ENCODE results near the gene KCNF1.

Gene KCNF1

DNA sequence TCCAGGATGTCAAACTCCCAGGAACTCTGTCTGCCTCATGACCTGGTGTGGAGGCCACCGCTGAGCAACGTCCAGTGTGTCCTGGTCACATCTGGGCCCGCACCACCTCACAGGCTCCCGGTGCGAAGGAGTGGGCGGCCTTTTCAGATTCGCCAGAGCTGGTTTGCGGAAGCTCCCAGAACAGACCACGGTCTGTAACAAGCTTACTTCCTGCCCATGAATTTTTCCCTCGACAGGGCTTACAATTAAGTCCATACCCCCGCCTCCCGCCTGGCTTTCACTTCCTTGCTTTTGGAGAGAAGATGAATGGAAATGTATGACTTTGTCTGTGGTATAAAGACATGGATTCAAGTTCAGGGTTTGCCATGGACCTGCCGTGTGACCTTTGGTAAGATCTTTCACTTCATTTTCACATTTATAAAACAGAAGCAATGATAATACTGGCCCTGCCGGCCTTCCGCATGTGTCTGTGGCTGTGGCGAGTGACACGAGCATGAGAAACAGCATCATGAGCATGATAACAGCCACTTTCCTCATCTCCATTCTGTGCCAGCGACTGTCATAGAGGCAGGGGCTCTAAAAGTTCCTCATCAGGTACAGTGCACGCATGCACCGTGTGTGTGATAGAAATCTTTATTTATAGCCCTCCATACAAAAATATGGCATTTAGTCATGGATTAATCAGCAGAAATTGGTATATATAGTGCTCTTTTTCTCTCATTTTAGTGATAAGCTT, 31.0 kb upstream of the KCNF1 start:
- DNase-seq, result no peak

DNA sequence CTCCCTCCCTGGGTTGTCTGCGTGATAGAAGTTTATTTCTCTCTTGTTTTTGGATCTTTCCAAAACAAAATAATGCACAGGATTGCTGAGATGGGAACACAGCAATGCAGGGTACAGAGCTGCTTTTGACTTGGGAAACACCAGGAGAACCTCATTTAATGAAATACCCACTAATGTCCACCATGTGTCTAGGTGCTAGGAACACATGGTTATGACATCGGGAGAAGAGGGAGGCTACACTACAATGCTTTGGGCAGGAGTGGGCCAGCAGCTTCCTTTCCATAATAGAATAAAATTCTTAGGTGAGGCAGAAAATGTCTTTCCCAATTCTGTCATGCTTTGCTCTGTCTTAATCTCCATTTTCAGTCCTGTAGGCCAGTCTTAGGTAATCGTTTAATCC, 29.2 kb upstream of the KCNF1 start:
- no peak for DNase-seq

DNA sequence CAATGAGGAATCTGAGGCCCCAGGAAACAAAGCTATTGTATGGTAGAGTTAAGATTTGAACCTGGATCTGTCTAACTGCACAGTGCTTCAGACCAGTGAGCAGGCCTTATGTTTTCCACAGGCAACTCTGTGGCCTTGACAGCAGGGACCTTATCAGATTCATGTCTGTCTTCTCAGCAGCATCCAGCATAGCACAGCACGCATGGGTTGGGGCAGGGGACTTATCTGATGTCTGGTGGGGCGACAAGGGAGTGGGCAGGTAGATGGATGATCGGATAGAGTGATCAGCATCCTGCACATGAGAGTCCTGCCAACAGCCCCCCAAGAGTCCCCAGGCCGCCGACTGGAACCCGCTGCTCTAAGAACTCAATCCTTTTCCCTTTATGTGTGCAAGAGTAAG, 28.7 kb upstream of the KCNF1 start:
- no peak for DNase-seq

DNA sequence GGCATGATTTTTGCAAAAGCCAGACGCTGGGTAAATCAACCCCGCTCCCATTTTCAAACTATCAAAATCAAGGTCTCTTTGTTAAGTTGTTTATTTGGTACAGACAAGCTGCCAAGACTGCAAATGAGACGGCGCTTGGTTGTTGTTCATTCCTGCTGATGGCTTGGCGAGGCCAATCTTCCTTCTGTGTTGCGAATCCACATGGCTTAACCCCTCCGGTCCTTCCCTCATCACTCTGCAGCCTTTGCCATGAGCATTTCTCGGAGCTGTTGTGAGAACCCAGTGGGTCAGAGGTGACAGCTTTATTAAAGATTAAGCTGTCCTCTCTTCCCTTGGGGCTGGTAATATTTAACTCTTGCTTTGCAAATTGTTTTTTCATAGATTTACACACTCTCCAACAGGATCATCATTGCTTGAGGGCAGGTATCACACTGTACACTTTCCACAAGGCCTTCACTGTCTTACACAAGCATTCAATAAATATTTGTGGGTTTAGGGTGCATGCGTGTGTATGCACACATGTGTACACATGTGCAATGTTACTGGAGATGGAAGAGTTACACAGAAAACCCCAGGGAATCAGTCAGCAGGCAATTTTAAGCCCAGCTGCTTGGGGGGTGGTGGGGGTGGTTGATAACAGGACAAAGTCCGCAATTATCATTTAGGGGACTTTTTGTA, 27.8 kb upstream of the KCNF1 start:
- DNase-seq, result no peak

DNA sequence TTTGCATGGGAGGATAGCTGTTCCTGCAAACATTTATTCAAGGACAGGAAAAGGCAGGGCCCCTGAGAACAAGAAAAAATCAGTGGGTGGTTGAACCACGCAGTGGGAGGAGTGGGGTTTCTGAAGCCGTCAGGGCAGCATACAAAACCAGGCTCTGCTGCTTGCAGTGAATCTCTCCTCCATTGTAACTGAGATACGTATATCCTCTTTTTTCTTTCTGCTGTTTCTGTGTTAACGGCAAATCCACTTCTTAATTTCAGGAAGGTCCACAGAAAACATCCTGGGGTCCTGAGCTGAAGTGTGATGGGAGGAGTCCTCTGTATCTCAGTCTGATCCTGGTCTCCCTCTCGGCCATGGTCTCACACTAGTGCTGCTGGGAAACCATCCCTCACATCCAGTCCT, 27.2 kb upstream of the KCNF1 start:
- no peak for DNase-seq

DNA sequence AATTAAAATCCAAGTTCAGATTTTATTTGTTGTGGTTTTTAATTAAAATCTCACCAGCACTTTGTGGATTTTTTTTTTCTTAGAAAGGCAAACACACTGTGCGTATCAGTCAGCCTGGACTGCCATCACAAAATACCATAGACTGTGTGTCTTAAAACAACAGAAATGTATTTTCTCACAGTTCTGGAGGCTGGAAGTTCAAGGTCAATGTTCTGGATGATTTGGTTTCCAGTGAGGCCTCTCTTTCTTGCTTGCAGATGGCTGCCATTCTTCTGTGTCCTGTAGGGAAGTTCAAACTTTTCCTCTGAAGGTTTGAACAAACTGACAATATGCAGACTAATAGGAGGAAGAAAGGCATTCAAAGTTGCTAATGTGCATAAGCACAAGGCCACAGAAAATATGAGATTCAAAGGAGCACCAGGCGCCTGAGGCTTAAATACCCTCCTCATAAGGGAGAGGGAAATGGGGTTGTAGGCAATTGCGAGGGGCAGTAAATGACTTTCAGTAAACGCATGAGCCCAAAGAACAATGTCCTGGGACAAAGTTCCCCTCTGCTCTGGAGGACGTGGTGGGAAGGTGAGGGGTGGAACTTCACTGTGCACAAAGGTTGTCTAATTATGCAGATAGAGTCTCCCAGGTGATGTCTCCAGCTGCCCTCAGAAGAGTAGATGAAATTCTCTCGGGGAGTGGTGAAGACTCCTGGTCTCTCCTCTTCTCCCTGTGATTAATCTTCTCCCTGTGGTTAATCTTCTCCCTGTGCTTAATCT, 26.5 kb upstream of the KCNF1 start:
- DNase-seq, result no peak

DNA sequence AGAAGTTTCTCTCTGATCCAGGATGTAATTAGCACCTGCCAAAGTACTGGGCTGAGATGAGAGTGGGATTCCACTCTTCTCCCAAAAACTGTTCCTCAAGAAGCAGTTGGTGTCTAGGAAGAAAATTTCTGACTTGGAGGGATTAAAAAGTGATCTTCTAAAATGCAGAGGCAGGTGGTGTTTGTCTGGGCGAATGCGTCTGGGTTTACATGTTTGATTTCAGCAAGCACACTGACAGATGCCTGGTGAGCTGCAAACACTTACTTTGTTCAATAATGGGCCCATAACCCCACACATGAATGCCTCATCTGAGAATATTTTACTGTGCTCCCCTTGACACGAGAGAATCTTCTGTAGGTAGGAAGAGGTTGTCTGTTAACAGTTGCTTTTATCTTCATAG, 24.3 kb upstream of the KCNF1 start:
- DNase-seq, result no peak

DNA sequence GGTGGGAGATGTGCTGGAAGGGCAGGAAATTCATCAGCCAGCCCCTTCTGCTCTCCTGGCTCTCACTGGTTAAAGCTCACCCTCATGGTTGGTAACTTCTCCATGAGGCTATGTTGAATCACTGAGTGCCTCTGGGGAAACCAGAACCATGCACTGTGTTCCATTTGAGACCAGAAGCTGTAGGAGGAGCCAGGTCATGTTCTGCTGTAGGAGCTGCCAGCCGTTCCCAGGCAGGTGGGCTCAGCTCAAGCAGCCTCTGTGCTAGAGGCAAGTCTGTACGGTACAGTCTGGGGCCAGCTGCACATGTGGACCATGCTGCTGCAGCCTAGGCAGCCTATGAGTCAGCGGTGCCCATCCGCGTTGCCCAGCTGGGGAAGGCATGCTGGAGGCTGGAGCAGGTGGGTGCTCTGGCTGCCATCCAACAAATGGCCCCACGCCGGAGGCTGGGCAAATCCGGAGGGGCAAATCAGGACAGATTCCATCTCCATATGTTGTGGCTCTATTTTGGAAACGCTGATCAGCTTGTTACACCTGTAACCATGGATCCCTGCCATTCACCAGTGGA, 22.0 kb upstream of the KCNF1 start:
- no peak for DNase-seq

DNA sequence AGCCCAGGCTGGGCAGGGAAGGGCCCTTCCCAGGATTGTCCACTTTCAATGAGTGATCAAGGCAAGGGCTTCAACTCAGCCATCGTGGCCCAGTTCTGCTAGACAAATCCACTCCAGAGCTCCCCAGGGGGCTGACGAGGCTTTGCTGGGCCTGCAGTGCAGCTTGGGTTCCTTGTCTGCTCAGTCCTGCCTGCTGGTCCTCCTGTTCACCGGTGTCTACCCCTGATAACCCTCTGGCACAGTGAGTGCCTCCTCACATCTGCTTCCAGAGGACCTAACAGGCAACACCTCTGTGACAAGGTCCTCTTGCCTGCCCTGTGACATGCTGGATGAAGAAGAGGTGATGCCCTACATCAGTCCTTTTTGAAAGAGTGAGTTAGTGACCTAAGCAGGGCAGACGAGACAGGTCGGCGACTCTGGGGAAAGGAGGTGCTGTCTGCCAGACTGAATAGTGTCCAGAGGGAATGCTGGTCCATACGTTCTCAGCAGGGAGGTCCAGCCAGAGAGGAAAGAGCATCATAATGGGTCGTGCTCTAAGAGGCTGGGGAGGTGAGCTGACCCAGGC, 20.9 kb upstream of the KCNF1 start:
- no peak for DNase-seq

DNA sequence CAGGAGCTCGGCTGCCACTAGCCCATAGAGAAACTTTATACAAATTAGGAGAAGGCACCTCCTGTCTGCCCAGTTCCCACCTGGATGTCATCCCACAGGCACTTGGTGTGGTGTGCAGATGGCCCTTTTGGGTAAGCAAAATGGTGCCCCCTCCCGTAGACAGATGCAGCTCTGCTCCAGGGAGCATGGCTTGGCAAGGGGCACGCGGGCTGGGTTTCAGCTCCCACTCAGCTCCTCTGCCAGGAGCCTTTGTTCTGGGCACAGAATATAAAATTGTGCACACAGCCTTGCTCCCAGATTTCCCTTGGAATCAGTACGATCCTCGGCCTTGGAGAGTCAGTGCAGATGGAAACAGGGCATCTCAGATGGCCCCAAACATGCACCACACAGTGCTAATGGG, 20.3 kb upstream of the KCNF1 start:
- DNase-seq, result no peak

DNA sequence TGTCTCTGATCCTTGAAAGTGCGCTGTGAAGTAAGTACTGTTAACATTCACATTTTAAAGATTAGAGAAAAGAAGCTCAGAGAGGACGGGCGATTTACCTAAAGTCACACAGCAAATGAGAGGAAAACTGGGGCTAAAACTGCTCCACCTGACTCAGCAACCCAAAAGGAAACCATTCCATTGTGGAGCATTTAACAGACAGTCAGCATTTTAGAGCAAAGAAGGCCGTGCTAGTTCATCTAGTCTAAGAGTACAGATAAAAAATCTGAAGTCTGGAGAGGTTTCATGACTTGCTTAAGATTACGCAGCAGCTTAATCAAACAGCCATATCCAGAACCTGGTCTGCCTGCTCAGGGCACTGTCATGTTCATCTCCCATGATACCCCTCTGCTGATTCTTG, 19.9 kb upstream of the KCNF1 start:
- DNase-seq, result no peak

DNA sequence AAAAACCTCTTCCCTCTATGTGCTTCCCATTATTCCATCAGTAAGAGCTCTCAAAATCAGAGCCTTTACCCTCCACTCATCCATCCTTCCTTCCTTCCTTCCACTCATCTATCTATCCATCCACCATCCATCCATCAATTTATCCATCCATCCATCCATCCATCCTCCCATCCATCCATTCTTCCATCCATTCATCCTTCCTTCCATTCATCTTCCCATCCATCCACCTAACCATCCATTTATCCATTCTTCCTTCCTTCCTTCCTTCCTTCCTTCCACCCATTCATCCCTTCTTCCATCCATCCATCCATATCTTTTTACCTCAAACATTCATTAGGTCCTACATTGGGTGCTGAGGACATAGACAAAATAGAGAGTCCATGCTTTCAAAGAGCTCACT, 19.4 kb upstream of the KCNF1 start:
- no peak for DNase-seq

DNA sequence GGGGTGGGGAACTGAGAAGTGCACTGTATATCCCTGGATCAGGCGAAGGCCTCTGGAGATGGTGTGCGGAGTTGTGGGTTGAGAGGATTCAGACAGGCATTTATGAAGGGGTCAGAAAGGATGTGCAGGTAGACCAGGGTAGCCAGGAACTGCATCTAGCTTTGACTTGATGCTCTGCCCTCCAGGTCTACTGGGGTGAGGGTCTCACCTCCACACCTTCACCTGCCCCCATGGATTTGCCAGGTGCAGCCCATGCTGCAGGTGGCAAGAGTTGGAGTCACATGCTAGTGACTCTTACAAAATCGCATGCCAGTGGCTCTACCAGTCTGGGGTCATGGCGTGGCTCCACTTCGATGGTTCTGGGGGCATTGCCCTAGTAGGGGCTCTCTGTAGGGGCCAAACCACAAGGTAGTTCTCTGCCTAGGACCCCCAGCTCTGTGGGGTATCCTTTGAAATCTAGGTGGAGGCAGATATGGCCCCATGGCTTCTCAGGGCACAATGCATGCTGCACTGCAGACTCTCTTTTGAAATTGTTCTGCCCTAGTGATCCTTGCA, 18.9 kb upstream of the KCNF1 start:
- no peak for DNase-seq

DNA sequence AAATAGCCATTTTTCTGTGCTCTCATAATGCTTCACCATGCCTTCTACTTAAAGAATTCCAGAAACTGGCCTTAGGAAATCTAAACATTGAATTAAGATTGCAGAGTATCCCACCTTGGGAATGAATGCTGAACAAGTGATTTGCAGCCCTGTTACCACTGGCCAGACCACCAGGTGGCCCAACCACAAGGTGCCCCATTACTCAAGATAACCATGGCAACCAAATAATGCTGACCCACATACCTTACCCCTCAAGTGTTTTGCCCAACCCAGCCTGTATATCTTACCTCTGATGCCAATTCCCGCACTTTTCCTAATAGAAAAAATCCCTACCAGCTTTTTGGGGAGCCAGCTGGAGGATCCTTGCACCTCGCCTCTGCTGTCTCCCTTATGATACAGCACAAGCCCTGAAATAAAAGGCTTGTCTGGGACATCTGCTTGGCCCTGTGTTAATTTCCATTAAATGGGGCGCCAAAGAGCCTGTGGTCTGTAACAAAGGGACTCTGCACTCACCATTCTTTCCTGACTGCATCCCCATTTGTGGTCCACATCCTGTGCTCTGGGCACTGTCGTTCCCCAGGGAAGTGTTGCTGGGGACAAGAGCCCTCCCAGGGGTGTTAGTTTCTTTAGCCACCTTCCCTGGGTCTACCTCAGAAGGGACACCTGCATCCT, 17.3 kb upstream of the KCNF1 start:
- no peak for DNase-seq

DNA sequence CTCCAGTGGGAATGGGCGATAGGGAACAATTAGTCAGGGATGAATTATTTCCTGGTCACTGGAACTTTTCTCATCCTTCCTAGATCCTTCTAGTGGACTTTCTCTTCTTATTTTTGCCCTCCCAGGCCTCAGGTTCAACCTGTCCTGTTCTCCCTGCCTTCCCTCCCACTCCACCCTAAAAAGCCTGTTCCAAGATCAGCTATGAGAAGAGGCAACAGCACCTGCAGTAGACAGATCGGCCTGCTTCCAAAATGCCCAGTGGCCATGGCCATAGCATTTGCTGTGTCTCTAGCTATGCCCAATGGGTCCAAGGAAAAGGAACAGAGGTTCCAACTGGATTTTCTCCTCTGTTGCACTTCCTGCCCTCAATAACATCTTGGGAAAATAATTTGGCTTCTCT, 16.5 kb upstream of the KCNF1 start:
- no peak for DNase-seq

DNA sequence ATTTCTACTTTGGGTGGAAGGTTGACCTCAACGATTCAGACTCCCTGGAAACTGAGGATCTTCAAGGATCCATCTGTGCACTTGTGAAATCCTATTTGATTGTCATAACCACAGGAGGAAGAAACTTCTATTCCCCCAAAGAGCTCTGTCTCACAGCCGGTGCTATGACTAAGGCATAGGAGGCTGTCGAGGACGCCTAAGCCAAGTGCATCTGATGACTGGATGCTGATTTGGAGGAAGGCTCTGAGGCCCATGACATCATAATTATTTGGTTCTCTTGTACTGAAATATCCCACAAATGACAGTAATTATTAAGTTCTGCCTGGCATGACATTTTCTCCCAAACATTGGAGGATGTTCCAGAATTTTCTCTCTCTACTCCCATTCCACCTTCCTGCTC, 13.8 kb upstream of the KCNF1 start:
- DNase-seq, result no peak

DNA sequence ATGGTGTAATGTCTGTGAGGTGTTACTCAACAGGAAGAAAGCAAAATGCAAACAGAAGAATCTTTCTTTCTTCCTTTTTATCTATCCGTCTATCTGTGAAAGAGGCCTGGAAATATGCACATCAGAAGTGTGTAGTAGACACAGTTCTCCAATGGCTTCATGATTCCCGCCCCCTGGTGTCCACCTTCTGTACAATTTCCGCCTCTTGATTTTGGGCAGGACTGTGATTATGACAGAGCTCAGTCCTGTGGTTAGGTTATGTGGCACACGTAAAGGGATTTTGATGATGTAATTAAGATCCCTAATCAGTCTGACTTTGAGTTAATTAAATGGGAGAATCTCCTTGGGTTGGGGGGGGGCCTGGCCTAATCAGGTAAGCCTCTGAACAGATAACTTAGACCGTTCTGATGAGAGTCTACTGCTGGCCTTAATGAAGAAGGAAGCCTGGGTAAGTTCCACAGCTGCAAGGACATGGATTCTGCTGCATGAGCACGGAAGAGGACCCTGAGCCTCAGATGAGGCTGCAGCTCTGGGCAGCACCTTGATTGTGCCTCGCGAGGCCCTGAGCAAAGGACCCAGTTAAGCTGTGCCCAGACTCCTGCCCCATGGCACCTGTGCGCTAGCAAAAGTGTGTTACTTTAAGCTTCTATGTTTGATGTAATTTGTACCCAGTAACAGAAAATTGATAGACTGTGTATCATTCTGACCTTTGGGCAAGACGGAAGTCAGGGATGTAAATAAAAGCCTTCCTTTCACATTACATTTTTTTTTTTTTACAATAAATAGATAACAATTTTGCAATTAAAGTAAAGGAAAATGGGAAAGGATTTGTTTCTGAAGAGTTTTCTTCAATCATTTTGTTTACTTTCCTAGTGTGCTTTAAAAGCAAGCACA, 11.3 kb upstream of the KCNF1 start:
- DNase-seq, result no peak

DNA sequence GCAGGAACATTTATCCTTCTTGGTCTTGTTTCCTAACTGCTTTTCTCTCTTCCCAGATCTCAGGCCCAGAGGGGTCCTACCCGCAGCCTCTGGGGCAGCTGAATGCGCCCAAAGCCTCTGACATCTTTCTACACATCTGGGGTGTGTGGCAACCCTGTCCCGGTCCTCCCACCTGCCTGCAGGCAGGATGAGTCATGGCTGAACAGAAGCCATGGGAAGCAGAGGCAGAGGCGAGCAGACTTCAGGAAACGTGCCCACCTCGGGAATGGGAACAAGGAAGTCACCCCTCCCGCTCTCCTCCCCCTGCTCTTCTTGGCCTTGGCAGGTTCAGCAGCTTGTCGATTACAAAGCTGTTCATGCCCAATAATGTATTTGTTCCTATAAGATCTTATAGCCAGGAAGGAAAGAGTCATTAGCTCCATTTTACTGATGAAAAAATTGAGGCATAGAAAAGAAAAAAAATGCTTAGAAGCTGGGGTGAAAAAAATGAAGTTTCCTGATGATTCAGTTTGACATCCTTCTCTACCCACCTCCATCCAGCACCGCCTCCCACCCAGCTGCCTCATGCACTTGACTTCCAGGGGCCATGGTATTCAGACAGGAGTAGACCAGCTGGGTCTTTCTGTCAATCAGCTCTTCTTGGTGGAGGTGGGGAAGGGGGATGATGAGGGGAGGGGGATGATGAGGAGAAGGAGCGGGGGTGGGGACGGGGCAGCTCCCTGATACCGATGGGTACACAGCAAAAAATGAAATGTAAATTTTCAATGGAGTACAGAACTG, 10.4 kb upstream of the KCNF1 start:
- no peak for DNase-seq

DNA sequence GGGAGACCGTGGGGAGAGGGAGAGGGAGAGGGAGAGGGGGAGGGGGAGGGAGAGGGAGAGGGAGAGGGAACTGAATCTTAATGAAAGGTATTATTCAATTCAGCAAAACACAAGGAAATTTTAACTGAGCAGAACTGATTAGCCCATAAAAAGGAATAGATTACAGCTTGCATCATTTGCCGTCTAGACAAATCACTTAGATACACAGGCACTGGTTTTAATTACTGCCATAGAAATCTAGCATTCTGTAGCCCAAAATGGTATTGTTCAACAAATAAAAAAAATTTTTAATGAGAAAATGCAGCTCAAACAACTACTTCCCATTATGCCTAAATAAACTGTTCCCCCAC, 7.9 kb upstream of the KCNF1 start:
- DNase-seq, result no peak

DNA sequence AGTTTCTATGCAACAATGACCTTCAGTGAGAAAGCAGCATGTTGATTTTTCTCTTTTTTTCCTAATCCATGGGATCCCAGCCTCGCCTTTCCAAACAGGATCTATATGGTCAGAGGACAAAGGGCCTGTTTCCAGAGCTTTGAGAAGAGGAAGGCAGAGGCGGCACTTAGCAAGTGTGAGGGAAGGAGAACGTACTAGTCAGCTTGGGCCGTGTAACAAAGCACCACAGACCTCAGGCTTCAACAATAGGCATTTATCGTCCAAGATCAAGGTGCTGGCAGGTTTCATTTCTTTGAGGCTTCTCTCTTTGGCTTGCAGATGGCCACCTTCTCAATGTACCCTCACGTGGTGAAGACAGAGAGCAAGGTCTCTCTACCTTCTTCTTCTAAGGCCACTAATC, 7.3 kb upstream of the KCNF1 start:
- no peak for DNase-seq

Measured in CD4-positive, alpha-beta T cell treated with Interleukin-4 for 4 hours (primary cell).